B cell (primary cell): ENCODE measurements around the gene ANKRD37.

Experiments used
- CTCF ChIP-seq: fragments of 200-600 bp; IDR thresholded peaks from one replicate; pipeline ENCODE4 v1.8.0; 2022; ENCODE audit warnings: antibody characterized with exemption, mild to moderate bottlenecking
- EZH2 ChIP-seq: IDR thresholded peaks from 2 replicates; pipeline ENCODE4 v1.6.1; 2012; ENCODE audit warnings: borderline replicate concordance, low read depth, mild to moderate bottlenecking, moderate library complexity, low read length; ENCODE audit not compliant: insufficient read depth, poor library complexity, severe bottlenecking

GRCh38 chr4:185411849-185412248 is 15.2 kb downstream of the ANKRD37 start:
- no peak for TF ChIP-seq CTCF
- TF ChIP-seq EZH2, result no peak
